ENCODE results near the gene ZNF232. TPM values are rescaled to one million over a fixed set of nuclear protein-coding genes. Genes with fewer than 3 reads are reported as not detected.
"Not testable (repeated sequence)": the region's sequence is repeated elsewhere in the genome, so short reads cannot be mapped to it uniquely, and the experiment has no call there.

Gene ZNF232
- total RNA-seq, result 10 to 100 TPM in 1 of 2 experiments, 1 to 10 TPM in 1; 9.8 to 10.2 TPM

DNA sequence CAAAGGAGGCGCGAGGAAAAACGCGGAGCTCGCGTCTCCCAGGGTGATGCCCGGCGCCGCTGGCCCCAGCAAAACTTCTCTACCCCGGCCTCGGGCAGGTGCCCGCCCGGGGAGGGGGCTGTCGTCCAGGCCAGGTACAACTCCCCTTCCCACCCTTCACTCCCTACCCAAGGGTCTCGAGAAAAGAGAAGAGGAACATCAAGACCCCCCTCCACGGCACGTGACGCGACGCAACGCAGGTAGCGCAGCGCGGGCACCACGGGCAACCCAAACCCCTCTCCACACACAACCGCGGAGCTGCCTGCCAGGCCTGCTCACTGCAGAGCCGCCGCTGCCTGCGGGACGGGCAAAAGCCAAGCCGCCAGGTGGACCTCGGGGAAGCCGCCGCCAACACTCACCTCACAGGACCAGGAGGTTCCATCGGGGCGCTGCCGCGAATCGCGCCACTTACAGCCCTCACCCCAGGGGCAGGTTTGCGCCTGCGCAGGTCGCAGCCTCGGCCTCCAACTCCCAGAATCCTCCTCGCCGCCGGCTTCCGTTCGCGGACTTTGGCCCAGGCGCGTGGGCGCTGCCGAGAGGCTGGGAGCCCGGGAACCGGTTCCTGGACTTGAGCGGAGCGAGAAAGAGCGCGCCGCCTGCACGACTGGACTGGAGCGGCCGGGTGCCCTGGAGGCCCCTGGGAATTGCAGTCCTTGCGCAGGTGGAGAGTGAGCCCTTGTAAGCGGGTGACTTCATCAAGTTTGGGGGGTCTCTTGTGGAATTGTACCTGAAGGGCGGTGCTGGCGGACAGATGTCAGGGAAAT is at the start of gene ZNF232:
Gene ZNF232 (minus strand): TSS at position 477 of the 803 bp plus-strand sequence. CDS start 56 bp downstream, at position 421.
- CTCF ChIA-PET, result interaction anchor here (0.8 to 3.2 kb wide), 6 partner anchors 22 to 203 kb away, joined by 3 to 9 read pairs (median 6); partner anchors contain the start of genes ZFP3 and ZNF594
- ATAC-seq (peak; percentile 95), DNase-seq (peak; percentile 94)
- peaks cover 58% of the 10 kb centered on the region for H3K36me3 Mint-ChIP-seq (ENCODE audit: low read depth)
- H3K4me1 Mint-ChIP-seq (ENCODE audit: low read depth), result peaks cover 23% of the 10 kb centered on the region
- H3K4me3 Mint-ChIP-seq, result peak within 1 kb of the TSS; percentile 71
- peaks cover 12% of the 10 kb centered on the region for H3K27me3 Mint-ChIP-seq (ENCODE audit: low read depth)
- peaks cover 11% of the 10 kb centered on the region for H3K9me3 Mint-ChIP-seq (ENCODE audit: insufficient read depth)
- POLR2A ChIA-PET, result interaction anchor here (0.7 kb wide), 1 partner anchor 200 kb away, joined by 3 read pairs; no protein-coding TSS in a partner anchor
- H3K27ac Mint-ChIP-seq, result peak within 1 kb of the TSS; percentile 58

DNA sequence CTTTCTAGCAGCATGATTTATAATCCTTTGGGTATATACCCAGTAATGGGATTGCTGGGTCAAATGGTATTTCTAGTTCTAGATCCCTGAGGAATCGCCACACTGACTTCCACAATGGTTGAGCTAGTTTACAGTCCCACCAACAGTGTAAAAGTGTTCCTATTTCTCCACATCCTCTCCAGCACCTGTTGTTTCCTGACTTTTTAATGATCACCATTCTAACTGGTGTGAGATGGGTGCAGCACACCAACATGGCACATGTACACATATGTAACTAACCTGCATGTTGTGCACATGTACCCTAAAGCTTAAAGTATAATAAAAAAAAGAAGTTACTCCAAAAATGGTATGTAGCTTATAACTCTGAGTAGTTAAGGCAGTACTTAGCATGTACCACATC is 49.0 kb upstream of the ZNF232 start:
- ATAC-seq; H3K27ac Mint-ChIP-seq; H3K9me3 Mint-ChIP-seq (ENCODE audit: insufficient read depth); H3K36me3 Mint-ChIP-seq (ENCODE audit: low read depth); POLR2A ChIA-PET; DNase-seq; H3K4me1 Mint-ChIP-seq (ENCODE audit: low read depth); H3K4me3 Mint-ChIP-seq: not testable (repeated sequence)
- CTCF ChIA-PET, result interaction anchor here (0.5 kb wide), 1 partner anchor 221 kb away, joined by 4 read pairs; no protein-coding TSS in a partner anchor
- peaks cover 20% of the 10 kb centered on the region for H3K27me3 Mint-ChIP-seq (ENCODE audit: low read depth)

DNA sequence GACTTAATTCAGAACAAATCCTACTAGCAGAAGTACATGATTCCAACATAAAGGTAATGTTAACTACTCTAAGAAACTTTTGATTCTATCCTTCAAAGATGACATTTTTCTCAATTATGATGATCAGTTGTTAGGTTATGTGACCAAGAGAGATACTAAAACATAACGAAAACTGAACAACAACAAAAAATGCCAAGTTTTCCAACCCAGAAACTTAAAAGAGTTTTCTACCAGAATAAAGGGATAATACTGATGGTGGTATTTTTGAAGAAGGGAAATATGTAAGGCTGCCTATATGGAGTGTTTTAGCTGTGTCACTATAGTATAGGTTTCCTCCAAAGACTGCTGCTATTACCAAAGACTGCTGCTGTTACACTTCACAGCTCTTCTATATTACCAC is 34.4 kb upstream of the ZNF232 start:
- peaks cover 18% of the 10 kb centered on the region for H3K27me3 Mint-ChIP-seq (ENCODE audit: low read depth)
- H3K9me3 Mint-ChIP-seq (ENCODE audit: insufficient read depth); H3K36me3 Mint-ChIP-seq (ENCODE audit: low read depth); POLR2A ChIA-PET; DNase-seq; CTCF ChIA-PET; H3K27ac Mint-ChIP-seq; ATAC-seq; H3K4me3 Mint-ChIP-seq; H3K4me1 Mint-ChIP-seq (ENCODE audit: low read depth): not testable (repeated sequence)

DNA sequence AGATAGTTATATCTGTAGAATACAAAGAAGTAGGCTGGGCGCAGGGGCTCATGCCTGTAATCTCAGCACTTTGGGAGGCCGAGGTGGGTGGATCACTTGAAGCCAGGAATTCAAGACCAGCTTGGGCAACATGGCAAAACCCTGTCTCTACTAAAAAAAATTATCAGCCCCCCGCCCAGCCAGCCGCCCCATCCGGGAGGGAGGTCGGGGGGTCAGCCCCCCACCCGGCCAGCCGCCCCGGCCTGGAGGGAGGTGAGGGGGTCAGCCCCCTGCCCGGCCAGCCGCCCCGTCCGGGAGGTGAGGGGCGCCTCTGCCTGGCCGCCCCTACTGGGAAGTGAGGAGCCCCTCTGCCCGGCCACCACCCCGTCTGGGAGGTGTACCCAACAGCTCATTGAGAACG is 31.2 kb upstream of the ZNF232 start:
- CTCF ChIA-PET, H3K4me3 Mint-ChIP-seq: not testable (repeated sequence)

DNA sequence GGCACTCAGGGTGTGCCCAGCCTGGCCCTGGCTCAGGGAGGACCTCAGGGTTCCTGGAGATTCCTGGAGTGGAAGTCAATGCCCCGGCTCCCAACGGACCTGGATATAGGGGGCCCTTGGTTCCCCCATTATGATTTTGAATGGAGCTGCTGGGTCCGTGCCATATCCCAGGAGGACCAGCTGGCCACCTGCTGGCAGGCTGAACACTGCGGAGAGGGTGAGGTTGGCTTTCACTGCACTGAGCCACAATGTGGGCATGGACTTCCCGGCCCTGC is 27.7 kb upstream of the ZNF232 start:
- no peak for ATAC-seq
- Mint-ChIP-seq H3K4me1 (ENCODE audit: low read depth) (no peaks in the 10 kb centered on the region), H3K4me3 (no peak overlapping the region), H3K27me3 (ENCODE audit: low read depth) (no peaks in the 10 kb centered on the region), H3K9me3 (ENCODE audit: insufficient read depth) (no peaks in the 10 kb centered on the region), H3K36me3 (ENCODE audit: low read depth) (no peaks in the 10 kb centered on the region), H3K27ac (no peak overlapping the region)
- CTCF ChIA-PET, result no interaction called here
- POLR2A ChIA-PET, result no interaction called here
- DNase-seq, result no peak

More for the DNA sequence above, 31.2 kb upstream of the ZNF232 start:
- H3K9me3 Mint-ChIP-seq (ENCODE audit: insufficient read depth); ATAC-seq; H3K27ac Mint-ChIP-seq; H3K4me1 Mint-ChIP-seq (ENCODE audit: low read depth); H3K36me3 Mint-ChIP-seq (ENCODE audit: low read depth); DNase-seq; POLR2A ChIA-PET: not testable (repeated sequence)
- H3K27me3 Mint-ChIP-seq (ENCODE audit: low read depth), result peaks cover 15% of the 10 kb centered on the region

DNA sequence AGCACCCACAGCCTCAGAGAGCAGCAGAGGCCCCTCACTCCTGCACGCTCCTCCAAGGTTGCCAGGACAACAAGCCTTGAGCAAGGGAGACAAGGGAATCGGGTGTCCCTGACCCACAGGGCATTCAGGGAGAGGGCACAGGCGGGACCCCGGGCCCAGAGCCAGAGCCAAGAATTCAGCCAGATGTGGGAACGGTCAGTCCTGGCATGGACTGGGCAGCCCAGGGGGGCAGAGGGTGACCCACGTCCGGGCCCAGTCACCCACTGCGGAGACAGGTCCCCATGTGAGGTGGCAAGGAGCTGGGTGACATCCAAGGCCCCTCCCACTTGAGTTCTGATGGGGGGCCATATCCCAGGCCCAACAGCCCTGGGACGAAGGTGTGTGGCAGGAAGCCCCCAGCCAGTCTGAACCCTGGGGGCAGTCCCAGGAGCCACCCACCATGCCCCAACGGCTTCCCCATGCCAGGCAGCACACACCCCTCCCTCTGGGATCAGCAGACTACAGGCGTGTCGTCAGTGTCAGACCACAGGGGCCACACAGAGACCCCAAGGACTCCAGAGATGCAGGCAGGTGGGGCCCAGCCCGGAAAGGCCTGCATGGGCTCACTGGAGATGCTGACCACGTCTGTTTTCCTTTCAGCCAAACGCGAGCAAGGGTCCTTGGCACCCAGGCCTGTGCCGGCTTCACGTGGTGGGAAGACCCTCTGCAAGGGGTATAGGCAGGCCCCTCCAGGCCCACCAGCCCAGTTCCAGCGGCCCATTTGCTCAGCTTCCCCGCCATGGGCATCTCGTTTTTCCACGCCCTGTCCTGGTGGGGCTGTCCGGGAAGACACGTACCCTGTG is 27.2 kb upstream of the ZNF232 start:
- ChIA-PET CTCF (no interaction called here), POLR2A (no interaction called here)
- DNase-seq (no peak), ATAC-seq (no peak)
- H3K4me3 Mint-ChIP-seq, result no peak overlapping the region
- no peaks in the 10 kb centered on the region for H3K36me3 Mint-ChIP-seq (ENCODE audit: low read depth)
- H3K27me3 Mint-ChIP-seq (ENCODE audit: low read depth), result no peaks in the 10 kb centered on the region
- H3K9me3 Mint-ChIP-seq (ENCODE audit: insufficient read depth), result no peaks in the 10 kb centered on the region
- no peaks in the 10 kb centered on the region for H3K4me1 Mint-ChIP-seq (ENCODE audit: low read depth)
- no peak overlapping the region for H3K27ac Mint-ChIP-seq

DNA sequence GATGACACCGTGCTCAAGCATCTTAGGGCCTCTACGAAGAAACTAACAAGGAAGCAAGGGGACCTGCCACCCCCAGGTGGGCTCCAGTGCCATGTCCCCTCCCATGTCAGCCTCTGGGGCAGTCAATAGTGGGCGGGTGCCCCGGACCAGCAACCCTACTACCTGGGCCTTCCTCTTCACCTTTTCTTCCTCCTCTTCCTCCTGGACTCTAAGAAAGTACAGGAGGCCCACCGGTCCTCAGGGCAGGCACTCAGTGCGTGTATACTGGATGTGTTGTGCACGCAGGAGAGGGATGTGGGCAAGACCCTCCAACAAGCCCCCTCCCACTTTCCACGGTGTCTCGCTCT is 26.5 kb upstream of the ZNF232 start:
- H3K27ac Mint-ChIP-seq; H3K9me3 Mint-ChIP-seq (ENCODE audit: insufficient read depth); H3K4me1 Mint-ChIP-seq (ENCODE audit: low read depth); H3K27me3 Mint-ChIP-seq (ENCODE audit: low read depth); POLR2A ChIA-PET; H3K4me3 Mint-ChIP-seq; DNase-seq; H3K36me3 Mint-ChIP-seq (ENCODE audit: low read depth); CTCF ChIA-PET; ATAC-seq: not testable (repeated sequence)

DNA sequence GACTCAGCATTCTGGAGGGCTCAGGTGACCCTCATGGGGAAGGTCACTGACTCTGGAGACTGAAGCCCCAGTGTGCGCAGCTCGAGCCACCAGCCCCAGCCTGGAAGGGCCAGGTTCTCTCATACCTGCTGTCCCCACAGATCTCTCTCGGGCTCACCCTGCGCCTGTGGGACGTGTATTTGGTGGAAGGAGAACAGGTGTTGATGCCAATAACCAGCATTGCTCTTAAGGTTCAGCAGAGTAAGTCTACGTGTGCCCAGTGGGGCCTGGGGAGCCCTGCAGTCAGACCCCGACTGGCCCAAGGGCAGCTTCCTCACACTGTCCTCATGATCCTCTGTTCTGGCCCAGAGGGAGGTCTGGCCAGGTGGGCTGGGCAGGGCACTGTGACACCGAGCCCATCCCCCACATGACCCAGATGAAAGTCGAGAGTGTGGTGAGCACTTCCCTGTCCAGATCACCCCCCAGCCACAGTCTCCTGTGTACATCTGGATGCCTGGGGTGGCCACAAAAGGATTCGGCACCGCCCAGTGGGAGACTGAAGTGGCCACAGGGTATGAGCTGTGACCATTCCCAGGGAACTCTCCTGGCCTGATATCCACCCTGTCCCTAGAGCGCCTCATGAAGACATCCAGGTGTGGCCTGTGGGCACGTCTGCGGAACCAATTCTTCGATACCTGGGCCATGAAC is 26.0 kb upstream of the ZNF232 start:
- H3K36me3 Mint-ChIP-seq (ENCODE audit: low read depth); H3K4me3 Mint-ChIP-seq; H3K9me3 Mint-ChIP-seq (ENCODE audit: insufficient read depth); ATAC-seq; POLR2A ChIA-PET; H3K27ac Mint-ChIP-seq; DNase-seq; CTCF ChIA-PET; H3K27me3 Mint-ChIP-seq (ENCODE audit: low read depth); H3K4me1 Mint-ChIP-seq (ENCODE audit: low read depth): not testable (repeated sequence)

DNA sequence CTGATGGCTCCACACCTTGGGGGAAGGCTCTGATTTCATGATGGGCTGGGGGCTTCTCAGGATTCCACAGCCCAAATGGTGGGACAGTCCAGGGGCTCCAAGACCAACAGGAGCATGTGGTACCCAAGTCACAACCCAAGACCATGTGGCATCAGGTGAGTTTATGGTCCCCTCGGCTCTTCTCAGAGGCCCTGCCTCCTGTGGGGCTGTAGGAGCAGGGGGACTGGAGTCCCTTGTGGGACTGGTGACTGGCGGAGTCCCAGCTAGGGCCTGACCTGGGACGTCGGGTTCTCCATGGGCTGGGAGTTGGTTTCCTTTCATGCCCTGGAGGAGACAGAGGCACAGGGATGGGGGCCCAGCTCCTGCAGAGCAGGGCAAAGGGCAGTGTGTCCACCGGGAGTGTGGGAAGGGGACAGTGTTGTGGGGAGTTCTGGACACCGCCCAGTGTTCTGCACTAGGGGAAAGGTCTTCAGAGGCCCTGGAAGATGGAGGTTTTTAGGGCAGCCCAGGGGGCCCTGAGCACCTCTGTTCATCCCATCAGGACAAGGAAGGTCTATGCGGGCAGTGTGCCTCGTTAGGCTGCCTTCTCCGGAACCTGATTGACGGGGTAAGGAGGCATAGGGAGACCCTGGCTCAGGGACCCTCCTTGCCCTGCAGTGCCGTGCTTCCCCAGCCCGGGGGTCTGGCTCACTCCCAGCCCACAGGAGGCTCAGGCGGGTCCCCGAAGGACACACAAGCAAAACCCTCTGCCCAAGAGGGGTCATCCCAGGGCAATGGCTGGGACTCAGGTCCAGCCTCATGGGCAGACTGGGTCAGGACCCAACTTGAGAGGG is 25.1 kb upstream of the ZNF232 start:
- H3K36me3 Mint-ChIP-seq (ENCODE audit: low read depth); H3K4me3 Mint-ChIP-seq; CTCF ChIA-PET; POLR2A ChIA-PET; H3K27ac Mint-ChIP-seq; H3K4me1 Mint-ChIP-seq (ENCODE audit: low read depth); ATAC-seq; H3K27me3 Mint-ChIP-seq (ENCODE audit: low read depth); H3K9me3 Mint-ChIP-seq (ENCODE audit: insufficient read depth); DNase-seq: not testable (repeated sequence)

DNA sequence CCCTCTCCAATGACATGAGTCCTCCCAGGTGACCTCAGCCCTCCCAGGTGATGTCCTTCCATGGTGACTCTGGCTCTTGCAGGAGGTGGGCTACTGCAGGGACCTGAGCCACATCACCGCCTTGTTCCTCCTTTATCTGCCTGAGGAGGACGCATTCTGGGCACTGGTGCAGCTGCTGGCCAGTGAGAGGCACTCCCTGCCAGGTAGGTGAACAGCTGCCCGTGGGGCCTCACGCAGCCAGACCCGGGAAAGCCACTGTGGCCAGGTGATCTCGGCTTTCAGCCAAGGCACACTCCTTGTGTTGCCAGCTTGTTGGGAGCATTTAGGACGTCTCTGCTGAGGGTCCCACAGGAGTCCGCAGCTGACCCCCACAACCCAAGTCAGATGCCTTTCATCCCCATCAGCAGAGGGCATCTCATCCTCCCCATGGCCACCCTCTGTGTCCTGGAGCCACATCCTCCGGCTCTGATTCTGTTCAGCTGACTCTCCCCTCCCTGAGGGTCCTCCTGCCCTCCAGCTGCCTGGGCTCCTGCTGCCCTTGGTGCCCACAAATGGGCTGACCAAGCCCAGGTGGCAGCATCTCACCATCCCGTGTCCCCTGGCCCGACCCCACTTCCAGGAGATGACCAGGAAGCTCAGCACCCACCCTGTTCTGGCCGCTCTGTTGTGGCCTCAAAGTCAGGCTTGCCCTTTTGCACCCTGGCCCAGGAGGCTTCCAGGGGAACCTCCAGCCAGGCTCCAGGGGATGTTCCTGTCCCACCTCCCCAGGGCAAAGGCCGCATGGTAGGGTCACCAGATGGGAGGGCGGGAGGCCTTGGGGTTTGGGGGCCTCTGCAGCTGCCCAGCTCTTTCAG is 24.3 kb upstream of the ZNF232 start:
- no peaks in the 10 kb centered on the region for H3K4me1 Mint-ChIP-seq (ENCODE audit: low read depth)
- H3K27ac Mint-ChIP-seq, result no peak overlapping the region
- H3K4me3 Mint-ChIP-seq, result no peak overlapping the region
- ChIA-PET CTCF (no interaction called here), POLR2A (no interaction called here)
- DNase-seq, result no peak
- no peaks in the 10 kb centered on the region for H3K27me3 Mint-ChIP-seq (ENCODE audit: low read depth)
- no peak for ATAC-seq
- no peaks in the 10 kb centered on the region for H3K36me3 Mint-ChIP-seq (ENCODE audit: low read depth)
- no peaks in the 10 kb centered on the region for H3K9me3 Mint-ChIP-seq (ENCODE audit: insufficient read depth)
